HG03045 (cell line): Measurements from ENCODE around the gene CELSR2.
"Not testable (repeated sequence)": the region's sequence is repeated elsewhere in the genome, so short reads cannot be mapped to it uniquely, and the experiment has no call there.

Source experiments
- ATAC-seq: cut with Tn5 transposase; IDR thresholded peaks from one replicate; pipeline ENCODE4 v1.9.1; 2021; ENCODE audit warnings: mild to moderate bottlenecking, moderate library complexity; ENCODE audit not compliant: unreplicated experiment

Gene CELSR2

GRCh38 chr1:109274533-109275476 lies 25.5 kb downstream of the CELSR2 start:
- no peak for ATAC-seq

- ATAC-seq, result no peak
Measured at GRCh38 chr1:109275706-109276345, 26.5 kb downstream of the CELSR2 start.

- peak; percentile 81 for ATAC-seq
Measured at GRCh38 chr1:109277434-109278204, 28.3 kb downstream of the CELSR2 start.

GRCh38 chr1:109279615-109280278 lies 30.4 kb downstream of the CELSR2 start:
- ATAC-seq, result no peak

GRCh38 chr1:109280862-109281261 lies 31.5 kb downstream of the CELSR2 start:
- ATAC-seq, result no peak

- no peak for ATAC-seq
Measured at GRCh38 chr1:109281680-109282496, 32.5 kb downstream of the CELSR2 start.

- no peak for ATAC-seq
Measured at GRCh38 chr1:109282497-109282951, 33.2 kb downstream of the CELSR2 start.

GRCh38 chr1:109282952-109283747 lies 33.8 kb downstream of the CELSR2 start, which contains the start of gene PSRC1:
Gene PSRC1 (minus strand): TSS chr1:109283145.
- ATAC-seq, result peak; percentile 97

GRCh38 chr1:109283748-109284600 lies 34.6 kb downstream of the CELSR2 start:
- peak; percentile 35 for ATAC-seq

- ATAC-seq, result not testable (repeated sequence)
Measured at GRCh38 chr1:109286762-109287161, 37.4 kb downstream of the CELSR2 start.

- ATAC-seq, result no peak
Measured at GRCh38 chr1:109290137-109290536, 40.8 kb downstream of the CELSR2 start.

- no peak for ATAC-seq
Measured at GRCh38 chr1:109290998-109291397, 41.7 kb downstream of the CELSR2 start.

- no peak for ATAC-seq
Measured at GRCh38 chr1:109292364-109292763, 43.0 kb downstream of the CELSR2 start.

- ATAC-seq, result no peak
Measured at GRCh38 chr1:109293026-109293425, 43.7 kb downstream of the CELSR2 start.

- ATAC-seq, result no peak
Measured at GRCh38 chr1:109294481-109294880, 45.1 kb downstream of the CELSR2 start.

- no peak for ATAC-seq
Measured at GRCh38 chr1:109295712-109296415, 46.5 kb downstream of the CELSR2 start.

GRCh38 chr1:109296782-109297181 lies 47.4 kb downstream of the CELSR2 start:
- no peak for ATAC-seq
